ENCODE data around the gene LRRN2. TPM values are rescaled to one million over a fixed set of nuclear protein-coding genes. Genes with fewer than 3 reads are reported as not detected.

LRRN2 gene
- total and polyA plus RNA-seq, 2 of the 8 experiments (the other 6 are each of a cell fraction or from before 2014, with no cell fraction given), result 1.8 to 2.3 TPM

GRCh38 chr1:204651843-204652421, 33.6 kb downstream of the LRRN2 start (continued):
- TF ChIP-seq CBX8 (IDR thresholded peaks at IDR 0.05; ENCODE audit: borderline replicate concordance, low read depth, low read length), result no peak
- TF ChIP-seq TEAD4 (IDR thresholded peaks at IDR 0.05; ENCODE audit: low read depth, low read length), result peak; percentile 32; the same call in 1 of the 2 replicates
- TF ChIP-seq CTCF (IDR thresholded peaks at IDR 0.05; ENCODE audit: control extremely low read depth in 1 of 3, insufficient read depth in 1 of 3, low read depth in 1 of 3, low read length in 3 of 3), result no peak
- TF ChIP-seq CHD2 (IDR thresholded peaks at IDR 0.05; ENCODE audit: low read length), result no peak
- no peak for TF ChIP-seq JUND (IDR thresholded peaks at IDR 0.05; ENCODE audit: low read length)
- TF ChIP-seq SP4 (IDR thresholded peaks at IDR 0.05; ENCODE audit: low read length), result no peak
- no peak for TF ChIP-seq POLR2A (IDR thresholded peaks at IDR 0.05; ENCODE audit: control extremely low read depth in 1 of 2, low read depth in 2 of 2, low read length in 2 of 2)
- TF ChIP-seq NANOG (IDR thresholded peaks at IDR 0.05; ENCODE audit: insufficient read depth, low read depth, low read length, poor library complexity, severe bottlenecking), result no peak
- TF ChIP-seq BRCA1 (IDR thresholded peaks at IDR 0.05; ENCODE audit: low read depth, low read length), result no peak
- no peak for TF ChIP-seq EGR1 (IDR thresholded peaks at IDR 0.05; ENCODE audit: borderline replicate concordance, low read depth, low read length)
